GM10248 (cell line): ENCODE data around the gene SDF2L1.

Experiments
- CTCF ChIA-PET: fragments of 300-600 bp; sonication (Branson Sonifier 250); formaldehyde crosslinking; extraction: SDS; loops from one replicate; lab custom pipeline; 2021; ENCODE audit warnings: antibody characterized with exemption; lab: Yijun Ruan, JAX
- POLR2A ChIA-PET: fragments of 350-650 bp; sonication (Branson Sonifier 250); formaldehyde crosslinking; extraction: SDS; loops from one replicate; lab custom pipeline; 2020; ENCODE audit warnings: antibody characterized with exemption; lab: Yijun Ruan, JAX
- DNase-seq: peaks from one replicate; pipeline ENCODE4 v3.0.0; 2012; ENCODE audit errors: extremely low spot score
- CTCF ChIP-seq: IDR thresholded peaks from 2 replicates; pipeline ENCODE4 v1.5.1; 2012; ENCODE audit warnings: mild to moderate bottlenecking, low read depth; ENCODE audit errors: extremely low read depth, missing control alignments, control extremely low read depth

The SDF2L1 gene

GRCh38 chr22:21680830-21681565, 38.9 kb downstream of the SDF2L1 start:
- no peak for DNase-seq
- ChIA-PET CTCF (interaction anchor here (1.3 kb wide), 1 partner anchor 9 kb away, joined by 3 read pairs; no protein-coding TSS in a partner anchor), POLR2A (no interaction called here)
- TF ChIP-seq CTCF, result no peak

- CTCF ChIA-PET, result interaction anchor here (1.3 kb wide), 1 partner anchor 10 kb away, joined by 3 read pairs; no protein-coding TSS in a partner anchor
Observed at GRCh38 chr22:21681566-21682370, 39.7 kb downstream of the SDF2L1 start.

GRCh38 chr22:21682385-21683175, 40.5 kb downstream of the SDF2L1 start:
- CTCF ChIA-PET, result no interaction called here
- DNase-seq, result no peak
- TF ChIP-seq CTCF, result no peak
- POLR2A ChIA-PET, result no interaction called here

More at GRCh38 chr22:21681566-21682370, 39.7 kb downstream of the SDF2L1 start:
- no peak for TF ChIP-seq CTCF
- POLR2A ChIA-PET, result no interaction called here
- no peak for DNase-seq

- CTCF ChIA-PET, result no interaction called here
- POLR2A ChIA-PET, result no interaction called here
- DNase-seq, result no peak
- no peak for TF ChIP-seq CTCF
Observed at GRCh38 chr22:21683401-21683811, 41.3 kb downstream of the SDF2L1 start.

GRCh38 chr22:21684492-21685163, 42.5 kb downstream of the SDF2L1 start:
- TF ChIP-seq CTCF, result no peak
- DNase-seq, result no peak
- ChIA-PET CTCF (interaction anchor here (1.7 kb wide), 1 partner anchor 13 kb away, joined by 3 read pairs; no protein-coding TSS in a partner anchor), POLR2A (no interaction called here)
